Activated CD4-positive, CD25-positive, alpha-beta regulatory T cell (primary cell): ENCODE results near the gene PLCB4.

Experiments used
- DNase-seq, 4 experiments: peaks; one replicate each; lab custom pipeline; 2025; lab: John Stamatoyannopoulos, UW

The PLCB4 gene

DNA sequence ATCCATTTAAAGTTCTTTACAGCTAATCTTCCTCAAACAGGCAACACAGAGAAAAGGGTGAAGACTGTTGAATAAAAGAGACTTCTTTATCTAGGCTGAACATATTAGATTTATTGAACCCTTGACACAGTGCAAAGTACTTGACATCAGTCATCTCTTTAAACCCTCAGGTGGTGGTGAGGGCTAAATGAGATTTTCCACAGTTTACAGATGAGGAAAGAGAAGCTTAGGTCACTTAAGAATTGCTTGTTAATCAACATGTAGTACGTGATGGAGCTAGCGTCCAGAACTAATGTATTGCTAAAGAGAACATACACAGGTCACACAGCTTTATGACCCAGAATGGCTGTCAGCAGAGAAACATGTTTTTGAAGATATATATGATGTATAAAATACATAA, 252.1 kb downstream of the PLCB4 start:
- DNase-seq: no peak

DNA sequence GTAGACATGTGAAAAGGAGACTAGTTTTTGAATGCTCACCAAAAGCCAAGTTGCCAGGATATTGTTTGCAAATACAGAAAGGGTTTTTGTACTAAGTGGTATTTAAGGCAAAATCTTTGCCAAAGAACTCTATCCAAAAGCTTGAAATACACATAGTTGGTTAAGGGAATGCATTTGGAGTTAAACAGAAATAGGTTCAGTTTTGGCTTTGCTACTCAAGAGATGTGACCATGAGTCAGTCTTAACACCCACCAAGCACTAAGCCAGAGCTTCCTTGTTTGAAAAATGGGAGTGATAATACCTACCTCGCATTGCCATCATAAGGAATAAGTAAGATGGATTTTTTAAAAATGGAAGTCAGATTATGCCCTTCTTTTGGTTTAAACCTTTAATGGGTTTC, 253.8 kb downstream of the PLCB4 start:
- no peak for DNase-seq

DNA sequence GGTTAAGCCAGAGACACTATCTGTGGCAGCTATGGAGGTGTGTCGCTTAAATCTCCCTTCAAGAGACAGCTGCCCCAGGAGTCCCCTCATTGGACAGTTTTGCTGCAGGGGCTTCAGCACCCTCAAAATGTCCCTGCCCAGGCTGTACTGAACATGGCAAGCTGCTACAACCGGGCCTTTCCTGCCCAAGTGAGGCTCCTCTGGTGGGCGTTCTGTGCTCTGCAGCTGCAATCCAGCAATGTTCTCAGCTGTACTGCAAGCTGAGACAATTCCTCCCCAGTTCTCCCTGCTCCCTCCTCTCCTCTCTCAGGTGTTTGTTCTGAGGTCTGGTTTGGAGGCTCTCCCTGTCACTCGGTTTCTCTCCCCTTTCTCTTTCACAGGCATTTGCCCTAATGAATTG, 254.7 kb downstream of the PLCB4 start:
- DNase-seq: no peak

DNA sequence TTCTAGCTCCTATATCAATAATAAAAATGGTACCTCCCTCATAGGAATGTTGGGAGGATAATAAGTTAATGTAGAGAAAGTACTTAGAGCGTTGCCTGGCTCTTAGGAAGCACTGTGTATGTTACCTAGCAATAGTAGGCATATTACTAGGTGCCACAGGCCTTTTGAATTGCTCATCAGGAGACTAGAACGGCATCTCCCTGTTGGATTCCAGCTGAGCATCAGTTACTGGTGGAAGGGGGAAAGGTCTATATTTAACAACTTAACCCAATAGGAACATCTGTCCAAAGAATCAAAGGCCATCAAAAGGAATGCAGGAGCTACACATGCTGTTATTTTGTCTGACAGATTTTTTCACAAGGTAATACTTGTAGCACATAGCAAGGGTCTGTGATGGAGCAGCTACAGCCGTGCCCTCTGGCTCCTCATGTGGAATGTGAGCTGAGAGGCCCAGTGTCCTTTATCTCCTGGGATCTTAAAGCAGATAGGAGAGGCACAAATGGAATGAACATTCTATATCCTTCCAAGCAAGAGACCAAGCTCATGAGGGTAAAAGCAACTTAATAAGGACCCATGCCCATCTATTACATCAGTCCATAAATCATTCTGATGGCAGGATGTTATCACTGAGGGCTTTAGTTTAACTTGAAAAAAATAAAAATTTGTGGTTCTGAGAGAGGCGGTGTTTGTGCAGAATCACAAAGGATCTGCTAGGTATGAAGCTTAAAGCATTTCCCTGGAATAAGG, 260.6 kb downstream of the PLCB4 start:
- DNase-seq: no peak

DNA sequence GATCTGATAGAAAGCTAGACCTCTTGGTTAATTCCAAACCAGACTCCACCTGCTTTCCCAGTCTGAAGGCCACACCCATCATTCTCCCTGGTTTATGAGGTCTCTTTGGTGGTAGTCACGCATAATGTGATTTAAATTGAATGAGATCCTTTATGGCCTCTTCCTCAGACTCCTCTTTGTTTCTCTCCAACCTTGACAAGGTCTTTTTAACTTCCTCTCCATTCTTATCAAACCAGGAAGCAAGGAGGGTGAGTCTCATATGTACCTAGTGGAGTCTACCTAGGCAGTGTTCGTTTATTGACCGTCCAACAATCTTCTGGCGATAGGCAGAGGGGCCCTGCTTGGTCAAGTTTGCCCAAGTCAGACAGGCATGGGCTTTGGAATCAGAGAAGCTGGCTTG, 261.3 kb downstream of the PLCB4 start:
- no peak for DNase-seq

DNA sequence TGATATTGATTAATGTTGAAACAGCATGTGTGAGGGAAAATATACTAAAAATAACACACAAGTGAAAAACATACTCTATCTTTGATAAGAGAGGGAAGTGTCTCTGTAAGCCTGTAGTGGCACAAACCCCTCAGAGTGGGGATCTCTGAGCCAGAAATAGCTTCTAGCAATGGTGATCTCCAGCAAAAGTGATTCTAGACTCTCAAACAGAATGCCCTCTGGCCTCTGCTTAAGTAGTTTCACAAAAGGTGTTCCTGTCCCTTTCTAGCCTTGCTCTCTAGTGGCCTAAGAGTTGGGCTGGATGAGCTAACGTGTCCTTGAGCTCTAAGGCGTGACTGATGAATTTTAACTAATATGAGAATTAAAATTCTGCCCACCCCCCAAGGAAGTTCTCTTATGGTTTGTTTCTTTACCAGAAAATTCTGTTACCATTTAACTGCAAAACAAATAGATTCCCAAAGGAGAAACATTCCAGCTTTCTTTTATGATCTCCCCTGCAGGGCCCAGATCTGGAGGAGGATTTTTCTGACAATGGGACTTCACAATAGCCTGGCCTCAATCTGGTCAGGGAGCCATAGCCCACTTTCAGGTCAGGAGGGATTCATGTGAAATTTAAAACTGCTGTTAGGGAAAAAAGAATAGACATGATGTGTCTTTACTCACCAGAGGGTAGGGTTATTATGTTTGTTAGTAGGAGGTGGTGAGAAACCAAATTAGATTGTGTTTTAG, 263.0 kb downstream of the PLCB4 start:
- DNase-seq: no peak

DNA sequence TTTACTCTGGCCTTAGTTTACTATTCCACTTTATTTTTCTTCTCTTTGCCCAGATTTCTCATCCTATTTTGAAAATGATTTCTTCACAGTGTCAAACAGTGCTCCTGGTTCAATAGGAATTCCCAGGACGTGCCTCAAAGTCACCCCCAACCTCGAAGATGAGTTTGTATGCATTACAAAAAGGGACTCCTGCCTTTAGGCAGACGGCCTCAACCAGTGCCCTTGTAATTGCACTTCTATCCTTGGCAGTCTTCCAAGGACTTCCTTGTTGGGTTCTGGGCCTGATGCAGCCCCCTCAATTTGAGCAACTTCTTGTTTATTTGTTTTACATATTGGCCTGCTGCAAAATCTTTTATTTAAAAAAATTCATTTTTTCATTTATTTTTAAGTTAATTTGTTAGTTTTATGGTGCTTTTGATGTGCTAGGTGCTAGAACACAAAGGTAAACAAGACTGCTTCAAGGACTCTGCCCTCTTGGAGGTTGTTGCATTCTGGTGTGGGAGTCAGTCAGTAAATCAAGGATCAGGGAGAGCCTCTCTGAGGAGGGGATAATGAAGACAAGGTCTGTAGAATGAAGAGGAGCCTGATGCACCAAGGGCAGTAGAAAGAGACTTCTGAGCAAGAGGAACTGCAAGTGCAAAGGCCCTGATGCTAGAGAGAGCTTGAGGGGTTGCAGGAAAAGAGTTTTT, 264.0 kb downstream of the PLCB4 start:
- DNase-seq: no peak

DNA sequence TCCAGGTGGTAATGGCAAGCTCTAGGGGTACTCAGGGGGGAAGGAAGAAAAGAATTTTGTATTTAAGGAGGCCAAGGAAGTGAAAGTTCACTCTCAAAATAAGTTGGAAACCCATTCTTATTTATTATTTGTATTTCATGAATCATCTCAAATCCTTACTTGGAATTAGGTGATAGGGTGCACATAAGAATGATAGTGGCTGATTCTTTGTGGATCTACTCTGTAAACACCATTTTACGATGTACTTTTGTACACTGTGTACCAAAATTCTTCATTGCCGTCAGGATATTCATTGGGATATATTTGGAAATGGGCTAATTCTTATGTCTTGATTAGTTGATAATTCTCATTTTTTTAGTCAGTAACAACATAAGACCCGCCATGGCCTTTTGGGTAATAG, 266.0 kb downstream of the PLCB4 start:
- no peak for DNase-seq

DNA sequence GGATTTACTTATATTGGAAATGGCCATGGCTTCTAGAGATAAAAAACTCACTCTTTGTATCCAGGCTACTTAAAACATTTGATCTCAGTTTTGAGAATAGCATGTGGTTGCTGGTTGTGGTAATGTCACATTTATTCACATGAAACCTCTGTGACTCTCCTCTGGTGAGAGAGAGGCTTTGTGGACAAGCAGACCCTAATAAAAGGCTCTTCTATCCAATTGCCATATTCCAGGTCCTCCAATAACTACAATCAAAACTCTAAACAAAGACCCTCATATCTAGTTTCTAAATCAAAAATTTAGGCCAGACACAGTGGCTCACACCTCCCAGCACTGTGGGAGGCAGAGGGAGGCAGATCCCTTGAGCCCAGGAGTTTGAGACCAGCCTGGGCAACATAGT, 269.2 kb downstream of the PLCB4 start:
- DNase-seq: no peak

DNA sequence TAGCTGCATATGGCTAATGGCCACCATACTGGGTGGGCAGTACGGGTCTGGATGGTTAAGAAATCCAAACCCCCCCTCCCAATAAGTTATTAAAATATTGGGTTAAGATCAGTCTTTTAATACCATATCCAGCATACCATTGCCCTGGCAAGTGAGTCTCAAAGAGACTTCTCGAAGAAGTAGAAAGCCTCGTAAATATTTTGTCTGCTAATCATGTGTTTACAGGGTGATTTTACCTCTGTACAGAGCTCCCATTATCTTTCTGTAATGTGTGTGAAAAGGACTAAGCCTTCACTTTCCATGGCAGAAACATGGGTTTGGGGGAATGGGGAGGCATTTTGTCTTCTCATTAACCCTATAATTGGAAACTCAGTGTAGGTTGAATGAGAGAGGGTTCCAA, 270.8 kb downstream of the PLCB4 start:
- DNase-seq: no peak

DNA sequence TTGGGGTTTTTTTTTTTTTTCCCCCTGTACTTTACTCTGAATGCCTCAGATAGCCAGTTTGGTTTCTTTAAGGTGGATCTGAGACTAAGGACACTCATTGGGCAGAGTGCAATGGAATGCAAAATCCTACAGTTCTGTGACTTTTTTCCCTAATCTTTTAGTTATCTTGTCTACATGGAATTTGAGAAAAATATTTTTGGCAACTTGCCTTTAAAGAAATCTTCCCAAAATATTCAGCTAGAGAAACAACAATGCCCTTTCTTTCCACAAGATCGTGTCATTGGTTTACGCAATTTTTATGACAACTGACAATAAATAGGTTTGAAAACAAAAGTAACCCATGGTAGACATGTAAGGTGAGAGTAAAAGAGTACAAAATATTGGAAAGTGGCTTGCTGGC, 273.8 kb downstream of the PLCB4 start:
- DNase-seq: no peak

DNA sequence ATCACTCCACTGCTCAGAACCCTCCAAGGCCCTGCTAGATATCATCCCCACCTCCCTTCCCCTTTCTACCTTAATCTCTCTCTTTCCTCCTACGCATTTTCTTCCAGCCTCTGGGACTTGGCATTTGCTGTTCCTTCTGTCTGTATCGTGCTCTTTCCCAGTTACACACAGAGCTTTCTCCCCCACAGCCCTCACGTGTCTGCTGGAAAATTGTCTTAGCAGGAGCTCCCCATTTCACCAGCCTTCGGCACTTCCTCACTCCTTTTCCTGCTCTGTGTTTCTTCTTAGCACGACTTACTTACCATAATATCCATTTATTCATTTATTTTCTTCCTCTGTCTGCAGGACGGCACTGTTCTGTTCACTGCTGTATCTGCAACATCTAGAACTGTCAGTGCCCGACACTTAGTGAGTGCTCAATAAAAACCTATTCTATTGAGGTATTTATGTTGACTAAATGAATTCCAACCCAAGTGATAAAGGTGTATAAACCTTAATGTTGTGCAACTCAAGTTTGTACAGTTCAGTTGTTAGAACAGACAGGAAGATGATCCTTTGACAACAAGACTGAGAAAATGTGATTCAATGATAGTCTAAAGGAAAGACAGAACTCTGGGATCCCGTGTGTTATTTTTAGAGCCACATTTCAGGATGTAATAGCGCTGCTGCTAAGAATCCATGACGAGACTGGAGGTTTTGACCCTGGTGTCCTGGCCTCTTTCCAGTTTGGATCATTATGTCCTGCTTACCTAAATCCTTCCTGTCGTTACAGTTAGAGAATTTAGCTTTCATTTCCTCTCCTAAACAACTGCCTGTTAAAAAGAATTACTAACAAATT, 275.4 kb downstream of the PLCB4 start:
- DNase-seq: no peak

DNA sequence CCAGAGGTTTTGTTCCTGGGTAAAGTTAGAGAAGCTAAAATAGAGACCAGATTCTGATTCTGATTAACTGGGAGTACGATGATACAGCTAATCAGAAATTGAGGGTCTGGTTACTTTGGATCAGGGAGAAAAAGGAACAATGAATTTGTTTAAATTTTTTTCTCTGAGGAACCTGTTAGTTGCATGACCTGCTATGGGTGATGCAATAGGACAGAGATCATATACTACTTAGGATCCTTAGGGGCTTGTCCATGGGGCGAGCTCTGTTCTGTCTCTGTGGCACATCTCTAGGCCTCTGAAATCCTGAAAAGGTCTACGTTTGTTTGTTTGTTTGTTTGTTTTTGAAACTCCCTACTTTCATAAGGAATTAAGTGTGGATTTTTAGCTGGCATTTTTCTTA, 279.4 kb downstream of the PLCB4 start:
- no peak for DNase-seq

DNA sequence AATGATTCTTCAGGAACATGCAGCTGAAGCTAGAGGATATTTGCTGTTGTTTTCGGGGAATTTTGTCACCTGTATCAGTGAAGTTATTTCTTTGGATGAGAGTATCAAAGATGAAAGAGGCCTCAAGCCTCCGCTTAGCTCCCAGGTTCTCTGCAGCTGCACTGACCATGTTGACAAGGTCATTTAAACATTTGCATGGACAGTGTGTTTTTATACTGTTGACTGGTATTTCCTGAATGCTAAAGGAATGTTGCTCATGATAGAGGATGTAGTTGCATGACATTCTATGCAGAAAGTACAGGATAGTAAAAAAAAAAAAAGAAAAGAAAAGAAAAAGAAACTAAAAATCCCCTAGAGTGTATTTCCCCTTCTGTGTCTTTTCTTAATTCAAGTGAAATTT, 279.9 kb downstream of the PLCB4 start:
- no peak for DNase-seq

DNA sequence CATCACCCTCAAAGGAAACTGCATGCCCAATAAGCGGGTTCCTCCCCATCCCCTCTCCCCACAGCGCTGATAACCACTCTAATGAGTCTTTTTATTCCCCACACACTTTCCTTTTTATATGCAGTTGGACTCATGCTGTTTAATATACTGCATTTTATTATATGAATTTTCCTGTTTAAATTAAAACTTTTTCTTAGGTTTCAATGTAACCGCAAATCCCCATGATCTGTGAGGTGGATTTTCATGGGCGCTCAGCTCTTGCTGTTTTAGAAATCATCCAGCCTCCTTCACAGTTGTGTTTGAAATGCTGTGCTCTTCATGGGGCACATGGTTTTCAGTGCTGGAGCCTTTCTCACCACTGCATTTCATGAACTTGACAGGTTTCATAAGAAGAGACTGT, 280.4 kb downstream of the PLCB4 start:
- DNase-seq: no peak

DNA sequence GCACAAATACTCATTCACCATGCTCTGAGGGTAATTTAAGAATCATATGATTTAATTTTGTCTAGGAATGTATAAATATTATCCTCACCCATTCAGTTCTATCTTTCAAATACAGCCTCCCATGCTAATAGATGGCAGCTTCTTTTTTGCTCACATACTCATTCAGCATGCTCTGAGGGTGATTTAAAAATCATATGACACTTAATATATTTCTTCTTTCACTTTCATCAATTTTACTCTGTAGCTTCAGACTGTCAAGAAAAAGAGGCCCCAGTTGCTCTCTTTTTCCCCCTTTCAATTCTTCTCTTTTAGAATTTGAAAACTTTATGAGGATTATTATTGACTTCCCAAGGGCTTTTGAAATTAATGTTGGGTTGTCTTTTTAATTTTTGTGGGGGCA, 283.9 kb downstream of the PLCB4 start:
- DNase-seq: no peak

DNA sequence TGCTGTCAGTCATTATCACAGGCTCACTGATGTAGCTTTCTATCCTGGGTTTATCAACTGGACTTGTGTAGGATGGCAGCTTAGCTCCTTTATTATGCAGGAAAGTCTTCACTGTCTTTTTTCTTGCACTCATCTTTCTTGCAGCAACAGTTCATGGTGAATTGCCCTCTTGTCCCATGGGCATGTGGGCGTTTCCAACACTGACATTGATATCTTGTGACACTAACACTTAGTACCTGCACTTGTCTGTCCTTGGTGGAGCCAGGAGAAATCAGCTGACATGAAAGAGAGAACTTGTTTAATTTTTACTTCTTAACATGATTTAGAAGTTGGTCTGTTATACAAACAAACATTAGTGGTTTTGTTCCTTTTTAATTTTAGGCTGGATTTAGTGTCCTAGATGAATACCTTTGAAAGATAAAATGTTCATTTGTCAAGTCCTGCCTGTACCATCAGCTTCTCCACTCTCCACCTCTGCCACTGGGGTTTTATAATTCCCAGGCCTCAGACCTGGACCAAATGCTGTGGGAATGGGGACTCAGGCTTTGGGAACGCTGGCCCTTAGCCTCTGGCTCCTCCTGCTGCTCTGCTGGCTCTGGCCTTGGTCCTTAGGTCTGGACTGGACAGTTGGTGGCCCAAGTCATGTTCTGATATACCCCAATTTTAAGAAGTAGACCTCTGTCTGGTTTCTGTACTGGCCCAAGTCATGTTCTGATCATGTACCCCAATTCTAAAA, 284.5 kb downstream of the PLCB4 start:
- no peak for DNase-seq

DNA sequence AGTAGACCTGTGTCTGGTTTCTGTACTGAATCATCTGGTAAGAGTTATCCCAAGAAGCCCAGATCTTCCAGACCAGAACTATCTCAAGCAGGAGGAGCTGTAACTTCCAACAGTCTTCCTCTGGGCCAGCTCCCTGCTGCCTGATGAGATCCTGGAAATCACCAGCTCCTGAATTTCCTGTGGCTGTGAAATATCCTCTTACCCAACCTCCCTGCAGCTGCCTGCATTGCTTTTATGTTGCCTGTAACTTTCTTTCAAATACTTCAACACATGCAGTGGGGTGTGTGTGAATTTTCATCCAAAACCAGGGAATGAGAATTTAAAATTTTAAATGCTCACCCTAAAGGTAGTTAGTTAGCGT, 285.0 kb downstream of the PLCB4 start:
- no peak for DNase-seq

DNA sequence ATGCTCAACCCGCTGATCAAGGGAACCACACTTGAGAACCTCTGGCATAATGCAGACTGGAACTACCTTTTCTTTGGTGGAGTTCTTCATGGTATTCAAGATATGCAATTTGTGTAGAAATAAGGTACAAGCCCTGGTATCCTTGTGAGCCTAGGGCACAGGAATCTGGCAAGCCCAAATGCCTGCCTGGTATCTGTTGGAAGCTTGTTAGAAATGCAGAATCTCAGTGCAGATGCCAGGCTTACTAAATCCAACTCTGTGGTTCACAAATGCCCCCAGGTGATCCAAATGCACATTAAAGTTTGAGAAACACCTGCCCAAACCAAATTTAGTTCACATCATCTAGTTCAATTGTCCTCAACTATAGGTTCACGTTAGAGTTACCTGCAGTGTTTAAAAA, 285.7 kb downstream of the PLCB4 start:
- no peak for DNase-seq

DNA sequence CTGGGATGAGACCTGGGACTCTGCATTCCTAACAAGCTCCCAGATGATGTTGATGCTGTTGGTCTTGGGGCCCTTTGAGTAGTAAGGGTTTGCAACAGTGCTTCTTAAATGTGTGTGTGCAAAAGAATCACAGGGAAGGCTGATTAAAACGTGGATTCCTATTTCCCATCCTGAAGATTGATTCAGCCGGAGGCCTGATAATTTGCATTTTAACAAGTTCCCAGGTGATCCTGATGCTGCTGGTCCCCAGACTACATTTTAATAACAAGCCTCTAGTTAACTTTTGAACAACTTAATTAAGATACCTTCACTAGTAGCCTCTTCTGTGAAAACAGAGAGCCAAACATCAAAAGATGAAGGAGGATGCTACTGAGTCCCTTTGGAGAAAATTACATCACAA, 289.1 kb downstream of the PLCB4 start:
- DNase-seq: no peak

DNA sequence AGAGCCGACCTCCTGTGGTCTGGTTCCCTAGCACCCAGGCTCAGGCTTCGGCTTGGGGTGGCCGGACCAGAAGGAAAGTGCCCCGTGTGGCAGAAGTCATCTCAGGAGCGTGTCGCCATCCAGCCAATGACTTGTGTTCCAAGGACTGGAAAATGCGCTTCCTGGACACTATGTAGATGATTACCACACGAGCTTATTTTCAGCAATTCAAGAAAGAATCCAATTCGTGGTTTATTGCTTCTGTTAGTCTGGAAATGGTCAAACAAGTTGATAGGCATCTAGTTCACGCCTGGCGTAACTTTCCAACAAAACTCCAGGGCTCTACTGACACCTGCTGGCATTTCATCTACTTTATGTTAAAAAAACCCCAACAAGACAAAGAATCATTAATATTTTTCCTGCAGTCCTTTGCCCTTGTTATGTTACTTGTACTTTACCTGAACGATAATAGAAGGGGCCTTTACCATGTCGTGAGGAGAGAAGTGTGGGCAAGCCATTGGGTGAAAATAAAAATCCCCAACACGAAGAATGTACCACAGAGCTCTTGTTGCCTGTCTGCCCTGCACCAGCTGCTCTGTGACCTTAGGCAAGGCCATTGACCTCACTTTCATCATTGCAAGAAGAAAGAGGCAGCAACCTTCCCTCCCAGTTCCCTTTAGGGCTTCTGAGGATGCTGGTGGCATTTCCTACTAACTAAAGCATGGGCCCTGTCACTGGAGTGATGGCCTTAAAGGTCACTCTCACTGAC, 290.8 kb downstream of the PLCB4 start:
- DNase-seq: no peak
